Activated CD8-positive, alpha-beta memory T cell treated with anti-CD3 and anti-CD28 coated beads, Interleukin-2, amount 50 U/mL, for 24 hours (primary cell): Measurements from ENCODE around the gene TTC7B.
"Not testable (repeated sequence)": the region's sequence is repeated elsewhere in the genome, so short reads cannot be mapped to it uniquely, and the experiment has no call there.

Experiments
- DNase-seq: peaks from one replicate; pipeline ENCODE4 v3.0.0-alpha.2; 2020; ENCODE audit errors: extremely low read depth

The TTC7B gene, protein sequence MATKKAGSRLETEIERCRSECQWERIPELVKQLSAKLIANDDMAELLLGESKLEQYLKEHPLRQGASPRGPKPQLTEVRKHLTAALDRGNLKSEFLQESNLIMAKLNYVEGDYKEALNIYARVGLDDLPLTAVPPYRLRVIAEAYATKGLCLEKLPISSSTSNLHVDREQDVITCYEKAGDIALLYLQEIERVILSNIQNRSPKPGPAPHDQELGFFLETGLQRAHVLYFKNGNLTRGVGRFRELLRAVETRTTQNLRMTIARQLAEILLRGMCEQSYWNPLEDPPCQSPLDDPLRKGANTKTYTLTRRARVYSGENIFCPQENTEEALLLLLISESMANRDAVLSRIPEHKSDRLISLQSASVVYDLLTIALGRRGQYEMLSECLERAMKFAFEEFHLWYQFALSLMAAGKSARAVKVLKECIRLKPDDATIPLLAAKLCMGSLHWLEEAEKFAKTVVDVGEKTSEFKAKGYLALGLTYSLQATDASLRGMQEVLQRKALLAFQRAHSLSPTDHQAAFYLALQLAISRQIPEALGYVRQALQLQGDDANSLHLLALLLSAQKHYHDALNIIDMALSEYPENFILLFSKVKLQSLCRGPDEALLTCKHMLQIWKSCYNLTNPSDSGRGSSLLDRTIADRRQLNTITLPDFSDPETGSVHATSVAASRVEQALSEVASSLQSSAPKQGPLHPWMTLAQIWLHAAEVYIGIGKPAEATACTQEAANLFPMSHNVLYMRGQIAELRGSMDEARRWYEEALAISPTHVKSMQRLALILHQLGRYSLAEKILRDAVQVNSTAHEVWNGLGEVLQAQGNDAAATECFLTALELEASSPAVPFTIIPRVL

DNA sequence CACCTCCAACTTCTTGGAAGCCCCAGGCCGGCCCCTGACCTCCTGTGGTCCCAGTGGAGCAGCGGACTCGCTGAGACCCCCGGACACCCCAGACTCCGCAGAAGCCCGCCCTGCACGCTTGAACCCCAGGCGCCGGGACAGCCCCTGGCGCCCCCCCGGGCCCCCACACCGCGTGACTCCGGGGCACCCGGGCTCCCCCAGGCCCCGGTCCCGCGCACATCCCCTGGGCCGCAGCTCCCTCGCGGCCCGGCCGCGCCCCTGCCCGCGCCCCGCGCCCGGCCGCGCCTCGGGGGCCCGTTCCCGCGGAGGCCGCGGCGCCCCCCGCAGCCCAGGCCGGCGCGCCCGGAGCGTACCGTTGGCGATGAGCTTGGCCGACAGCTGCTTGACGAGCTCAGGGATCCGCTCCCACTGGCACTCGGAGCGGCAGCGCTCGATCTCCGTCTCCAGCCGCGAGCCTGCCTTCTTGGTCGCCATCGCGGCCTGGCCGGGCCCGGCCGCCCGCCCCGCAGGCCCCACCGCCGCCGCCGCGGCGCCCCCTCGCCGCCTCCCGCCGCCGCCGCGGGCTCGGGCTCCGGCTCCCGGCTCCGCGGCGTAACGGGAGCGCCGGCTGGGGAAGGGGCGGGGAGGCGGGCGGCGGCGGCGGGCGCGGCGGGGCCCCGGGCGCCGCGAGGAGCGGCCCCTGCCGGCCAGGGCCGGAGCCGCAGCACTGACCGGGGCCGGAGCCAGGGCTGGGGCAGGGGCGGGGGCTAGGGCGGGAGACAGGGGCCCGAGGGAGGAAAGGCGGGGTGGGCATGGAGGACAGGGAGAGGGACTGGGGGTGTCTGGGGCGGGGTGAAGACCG lies at the start of gene TTC7B:
TSS of gene TTC7B (minus strand) at position 609 of the 841 bp plus-strand sequence. CDS start at position 474, 135 bp downstream.
- no peak for DNase-seq

DNA sequence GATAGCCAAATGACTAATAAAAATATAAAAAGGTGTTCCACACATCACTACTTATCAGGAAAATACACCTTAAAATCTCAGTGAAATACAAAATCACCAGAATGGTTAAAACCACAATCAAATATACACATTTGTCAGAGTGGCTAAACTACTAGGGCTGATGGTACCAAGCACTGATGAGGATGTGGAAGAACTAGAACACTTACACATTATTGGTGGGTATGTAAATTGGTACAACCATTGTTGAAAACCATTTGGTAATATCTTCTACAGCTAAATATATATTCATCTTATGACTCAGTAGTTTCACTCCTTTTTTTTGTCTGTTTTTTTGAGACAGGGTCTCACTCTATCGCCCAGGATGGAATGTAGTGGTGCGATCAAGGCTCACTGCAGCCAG lies 48.5 kb upstream of the TTC7B start:
- DNase-seq, result no peak

DNA sequence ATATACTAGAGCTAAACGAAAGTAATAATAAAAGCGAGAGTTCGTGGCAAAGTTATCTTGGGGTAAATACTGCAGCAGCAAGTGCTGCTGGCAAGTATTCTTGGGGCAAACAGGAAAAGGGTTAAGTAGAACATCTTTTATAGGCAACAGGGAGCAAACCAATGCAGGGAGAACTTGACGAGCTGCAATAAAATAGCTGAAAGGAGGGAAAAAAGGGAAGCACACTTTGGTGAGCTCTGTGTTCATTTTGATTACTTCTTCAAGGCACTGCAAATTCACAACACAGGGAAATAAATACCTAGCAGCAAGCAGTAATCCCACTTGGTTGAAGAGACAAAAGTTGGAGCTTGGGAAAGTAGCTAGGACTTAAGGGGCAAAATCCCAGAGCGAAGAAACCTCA lies 42.3 kb upstream of the TTC7B start:
- no peak for DNase-seq

DNA sequence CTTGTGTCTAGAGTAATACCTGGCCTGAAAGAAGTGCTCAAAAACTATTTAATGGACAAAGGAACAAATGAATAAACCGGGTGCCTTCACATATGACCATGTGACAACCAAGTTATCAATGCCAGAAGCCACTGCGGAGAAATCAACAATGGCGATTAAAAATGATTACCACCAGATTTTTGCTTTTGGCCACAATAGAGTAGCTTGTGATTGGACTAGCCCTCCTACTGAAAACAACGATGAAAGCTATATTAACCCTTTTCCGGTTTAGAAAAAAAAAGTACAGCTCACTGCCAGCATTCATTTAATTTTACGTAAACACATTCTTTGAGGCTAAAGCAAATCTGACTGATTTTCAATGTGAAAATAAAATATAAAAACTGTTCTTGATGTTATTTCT lies 41.6 kb upstream of the TTC7B start:
- DNase-seq, result no peak

DNA sequence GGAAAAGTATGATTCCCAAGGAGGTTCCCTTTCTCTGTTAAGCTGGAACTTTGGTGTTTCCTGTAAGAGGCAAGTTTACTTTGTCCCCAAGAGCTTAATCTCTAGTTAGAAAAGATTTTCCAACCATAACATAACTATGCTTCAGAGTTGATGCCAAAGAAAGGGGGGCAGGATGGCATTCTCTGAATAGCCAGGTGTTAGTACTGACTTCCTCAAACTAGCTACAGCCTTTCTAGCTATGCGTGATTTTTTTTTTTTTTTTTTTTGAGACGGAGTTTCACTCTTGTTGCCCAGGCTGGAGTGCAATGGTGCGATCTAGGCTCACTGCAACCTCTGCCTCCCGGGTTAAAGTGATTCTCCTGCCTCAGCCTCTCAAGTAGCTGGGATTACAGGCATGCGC lies 39.9 kb upstream of the TTC7B start:
- not testable (repeated sequence) for DNase-seq

DNA sequence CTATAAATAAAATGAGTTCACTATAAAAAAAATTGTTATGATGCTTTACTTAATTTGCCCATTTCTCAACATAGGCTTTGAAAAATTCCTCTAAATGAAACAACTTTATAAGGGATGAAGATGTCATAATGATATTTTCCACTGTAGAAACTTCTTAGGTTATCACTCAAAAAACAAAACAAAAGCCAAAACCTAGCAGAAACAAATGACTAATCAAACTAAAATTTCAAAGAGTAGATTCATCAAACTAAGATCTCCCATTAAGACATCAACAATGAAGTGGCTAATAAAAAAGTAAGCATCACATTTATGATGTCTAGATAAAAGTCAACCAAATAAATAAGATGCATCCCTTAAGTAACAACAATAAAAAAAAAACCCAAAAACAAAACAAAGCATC lies 36.9 kb upstream of the TTC7B start:
- no peak for DNase-seq

DNA sequence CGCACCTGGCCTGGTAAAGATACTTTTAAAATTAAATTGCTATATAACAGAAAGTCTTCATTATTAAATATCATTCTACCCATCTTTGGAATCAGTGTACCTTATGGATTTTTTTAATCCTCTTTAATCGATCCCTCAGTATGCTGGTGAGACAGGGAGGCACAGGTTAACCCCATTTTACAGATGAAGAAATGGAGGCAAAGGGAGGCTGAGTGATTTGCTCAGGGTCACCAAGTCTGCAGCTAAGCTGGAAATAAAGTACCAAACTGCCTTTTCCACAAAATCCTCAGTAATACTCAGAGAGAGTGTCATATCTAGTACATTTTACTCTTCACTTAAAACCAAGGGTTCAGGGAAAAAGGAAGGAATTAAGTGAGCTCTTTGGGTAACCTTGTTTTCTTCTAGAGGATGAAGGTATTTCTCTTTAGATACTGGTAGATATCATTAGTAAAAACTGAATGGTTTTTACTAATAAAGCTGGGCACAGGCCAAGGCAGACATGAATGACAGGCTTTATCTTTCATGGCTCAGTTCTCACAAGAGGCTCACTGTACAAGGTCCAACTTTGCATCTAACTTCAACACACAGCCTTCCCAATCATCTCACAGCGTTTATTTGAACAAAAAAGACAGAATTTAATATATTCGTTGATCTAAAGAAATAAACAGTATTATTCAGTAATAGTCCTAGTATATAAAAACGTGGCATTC lies 35.3 kb upstream of the TTC7B start:
- no peak for DNase-seq

DNA sequence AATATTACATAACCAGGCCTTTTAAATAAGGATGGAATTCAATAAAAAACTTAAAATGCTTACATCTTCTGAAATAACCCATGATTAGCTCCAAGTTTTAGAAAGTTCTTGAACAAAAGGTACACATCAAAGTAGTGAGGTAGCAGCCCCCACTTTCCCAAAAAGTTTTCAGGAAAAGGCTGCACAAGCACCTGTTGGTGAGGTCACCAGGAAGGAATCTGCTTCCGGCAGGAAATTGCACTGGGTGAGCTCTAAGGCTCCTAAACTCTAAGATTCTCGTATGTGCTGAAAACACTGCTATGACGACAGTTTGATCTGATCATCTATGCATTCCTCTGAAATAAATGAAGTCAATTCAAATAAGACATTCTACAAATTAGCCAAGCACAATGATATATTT lies 34.3 kb upstream of the TTC7B start:
- no peak for DNase-seq

DNA sequence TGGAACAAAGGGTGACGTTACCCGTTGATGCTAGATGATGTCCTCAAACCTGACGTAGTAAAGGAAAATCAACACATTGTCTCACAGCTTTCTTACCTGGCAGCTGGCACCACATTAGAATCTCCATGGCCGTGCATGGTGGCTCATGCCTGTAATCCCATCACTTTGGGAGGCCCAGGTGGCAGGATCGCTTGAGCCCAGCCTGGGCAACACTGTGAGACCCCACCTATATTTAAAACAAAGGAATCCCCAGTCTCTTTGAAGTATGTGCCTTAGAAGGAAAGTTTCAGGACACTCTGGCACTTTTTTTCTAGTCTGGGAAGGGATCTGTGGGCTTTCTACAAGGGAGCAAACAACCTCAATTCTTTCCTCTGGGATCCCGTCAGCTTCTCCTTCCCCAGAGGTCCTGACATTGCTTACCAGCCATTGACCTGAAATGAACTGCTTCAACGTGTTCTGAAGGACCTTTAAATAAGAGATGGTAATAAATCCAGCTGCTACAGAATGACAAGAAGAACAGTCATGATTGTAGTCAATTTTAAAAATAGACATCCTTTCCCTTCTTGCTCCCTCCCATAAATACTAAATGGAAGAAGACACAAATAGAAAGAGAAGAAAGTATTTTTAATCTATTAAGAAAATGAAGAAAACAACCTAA lies 33.7 kb upstream of the TTC7B start:
- DNase-seq, result no peak

DNA sequence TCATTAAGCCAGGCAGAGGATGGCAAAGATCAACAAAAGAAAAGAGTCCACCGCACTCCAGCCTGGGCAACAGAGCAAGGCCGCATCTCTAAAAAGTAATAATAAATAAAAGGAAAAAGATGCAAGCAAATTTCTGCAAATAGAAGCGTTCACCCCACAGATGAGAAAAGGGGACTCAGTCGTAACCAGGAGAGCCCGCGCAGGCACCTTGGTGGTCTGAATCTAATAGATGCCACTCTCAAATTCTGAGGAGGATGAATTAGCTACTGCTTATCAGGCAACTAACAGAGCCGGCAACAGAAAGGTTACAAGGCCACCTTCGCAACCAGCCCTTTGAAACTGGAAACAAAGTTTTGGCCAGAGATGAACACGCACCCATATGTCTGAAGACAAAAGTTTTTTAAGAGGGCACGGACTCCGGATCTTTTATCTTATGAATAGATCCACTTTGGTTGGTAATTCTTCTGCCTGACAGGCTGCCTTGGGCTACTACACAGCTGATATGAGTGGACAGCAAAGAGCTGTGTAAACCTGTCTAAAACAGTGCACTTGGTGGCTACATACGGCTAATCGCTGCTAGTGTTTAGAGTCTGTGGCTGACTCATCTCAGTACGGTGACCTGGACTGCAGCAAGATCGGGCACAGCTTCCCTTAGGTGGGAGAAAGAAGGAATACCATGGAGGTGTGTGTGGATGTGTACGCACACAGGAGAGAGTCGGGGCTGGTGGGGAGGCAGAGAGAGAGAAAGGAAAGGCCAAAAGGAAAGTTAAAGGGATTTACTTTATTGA lies 32.9 kb upstream of the TTC7B start:
- DNase-seq, result no peak

DNA sequence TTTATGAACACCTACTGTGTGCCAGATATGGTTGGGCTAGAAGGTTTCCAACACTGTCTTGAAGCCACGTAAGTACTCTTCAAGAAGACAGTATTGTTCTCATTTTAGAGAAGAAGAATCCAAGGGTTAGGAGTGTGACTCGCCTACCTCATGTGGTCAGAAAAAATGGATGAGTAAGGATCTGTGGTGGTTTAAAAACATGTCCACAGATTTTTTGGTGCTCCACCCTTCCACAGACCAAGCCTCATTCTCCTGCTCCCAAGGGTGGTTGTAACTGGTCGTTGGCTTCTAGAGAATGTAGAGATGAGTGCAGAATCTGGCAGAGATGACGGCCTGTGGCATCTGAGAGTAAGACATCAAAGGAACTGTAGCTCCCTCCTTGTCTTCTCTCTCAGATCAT lies 30.3 kb upstream of the TTC7B start:
- DNase-seq, result no peak

DNA sequence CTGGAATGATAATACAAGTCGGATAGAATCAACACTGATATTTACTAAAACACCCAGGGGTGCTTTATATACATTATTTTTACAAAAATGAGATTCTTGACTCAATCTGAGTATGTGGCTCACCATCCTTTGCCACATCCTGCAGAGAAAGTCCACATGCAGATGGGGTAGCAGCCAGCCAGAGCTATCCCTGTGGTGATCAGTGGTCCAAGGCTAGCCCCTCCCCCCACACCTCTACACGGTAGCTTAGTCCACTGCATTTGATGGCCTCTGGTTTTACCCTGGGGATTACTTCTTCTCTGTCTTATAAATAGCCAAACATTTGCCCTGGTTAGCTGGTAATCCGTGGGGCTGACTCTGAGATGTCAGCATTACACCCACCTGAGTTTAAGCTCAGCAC lies 28.1 kb upstream of the TTC7B start:
- DNase-seq, result no peak

DNA sequence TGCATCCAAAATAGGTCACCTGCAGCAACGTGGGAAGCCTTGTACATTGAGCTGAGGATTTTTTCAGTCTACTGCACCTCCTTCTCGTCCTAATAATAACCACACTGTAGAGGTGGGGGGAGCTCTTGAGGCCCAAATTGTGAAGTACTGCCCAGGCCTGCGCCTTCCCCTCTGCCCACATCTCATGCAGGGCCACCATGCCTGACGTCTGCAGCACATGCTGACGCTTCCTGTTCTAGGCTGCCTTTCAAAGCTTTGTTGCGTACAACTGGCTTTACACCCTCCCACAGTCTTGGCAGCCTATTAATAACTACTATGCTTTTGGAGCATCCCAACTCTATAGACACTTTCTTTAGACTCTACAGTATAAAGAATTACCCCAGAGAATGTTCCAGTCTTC lies 26.5 kb upstream of the TTC7B start:
- no peak for DNase-seq

DNA sequence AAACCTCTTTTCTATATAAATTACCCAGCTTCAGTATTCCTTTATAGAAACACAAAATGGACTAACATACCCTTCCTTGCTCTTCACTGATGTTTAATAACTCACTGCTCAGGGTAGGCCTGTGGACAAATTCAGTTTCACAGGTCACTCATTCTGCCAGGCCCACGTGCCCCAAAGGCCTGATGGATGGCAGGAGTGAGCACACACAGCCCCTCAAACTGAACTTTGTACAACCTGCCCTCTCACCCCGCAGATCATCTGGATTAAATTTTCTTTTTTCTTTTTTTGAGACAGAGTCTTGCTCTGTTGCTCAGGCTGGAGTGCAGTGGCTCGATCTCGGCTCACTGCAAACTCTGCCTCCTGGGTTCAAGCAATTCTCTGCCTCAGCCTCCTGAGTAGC lies 24.4 kb upstream of the TTC7B start:
- DNase-seq, result not testable (repeated sequence)

DNA sequence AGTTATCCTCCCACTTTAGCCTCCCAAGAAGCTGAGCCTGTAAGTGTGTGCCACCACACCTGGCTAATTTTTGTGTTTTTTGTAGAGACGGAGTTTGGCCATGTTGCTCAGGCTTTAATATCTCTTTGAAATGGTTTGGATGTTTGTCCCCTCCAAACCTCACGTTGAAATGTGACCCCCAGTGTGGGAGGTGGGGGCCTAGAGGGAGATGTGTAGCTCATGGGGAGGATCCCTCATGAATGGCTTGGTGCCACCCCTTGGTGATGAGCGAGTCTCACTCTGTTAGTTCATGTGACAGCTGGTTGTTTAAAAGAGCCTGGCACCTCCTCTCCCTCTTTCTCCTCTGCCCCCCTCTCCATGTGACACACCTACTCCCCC lies 23.6 kb upstream of the TTC7B start:
- no peak for DNase-seq

DNA sequence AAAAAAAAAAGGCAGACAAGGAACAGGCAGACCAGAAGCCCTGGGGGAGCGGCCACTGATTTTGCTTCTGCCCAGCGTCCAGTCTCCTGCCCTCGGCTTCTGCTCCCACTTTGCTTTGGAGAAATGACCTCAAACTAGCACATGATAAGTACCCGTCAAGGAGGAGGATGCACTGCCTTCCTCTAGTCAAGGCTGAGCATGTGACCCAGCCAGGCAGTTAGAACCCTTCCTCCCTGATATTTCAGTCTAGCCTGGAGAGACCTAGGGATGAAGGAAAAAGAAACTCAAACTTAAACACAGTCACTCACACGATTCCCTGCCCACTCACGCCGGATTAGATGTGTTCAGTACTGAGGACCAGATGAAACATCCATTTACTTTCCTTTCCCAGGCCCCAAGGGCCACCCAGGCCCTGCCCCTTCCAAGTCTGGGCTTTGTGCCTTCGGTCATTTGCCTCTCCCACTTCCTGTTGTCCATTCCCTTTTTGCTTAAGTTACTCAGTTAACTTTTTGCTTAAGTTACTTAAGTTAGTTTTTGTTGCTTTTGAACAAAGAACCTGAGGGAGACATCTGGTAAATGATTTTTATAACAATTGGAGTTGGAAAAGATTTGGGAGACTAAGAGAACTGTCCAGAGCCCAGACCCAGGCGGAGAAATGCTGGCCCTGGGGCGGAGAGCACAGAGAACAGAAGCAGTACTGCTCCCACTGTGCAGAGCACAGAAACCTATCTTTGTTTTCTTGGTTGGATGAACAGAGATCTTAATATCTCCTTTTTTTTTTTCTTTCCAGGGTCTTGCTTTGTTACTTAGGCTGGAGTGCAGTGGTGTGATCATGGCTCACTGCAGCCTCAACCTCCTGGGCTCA lies 23.0 kb upstream of the TTC7B start:
- no peak for DNase-seq

DNA sequence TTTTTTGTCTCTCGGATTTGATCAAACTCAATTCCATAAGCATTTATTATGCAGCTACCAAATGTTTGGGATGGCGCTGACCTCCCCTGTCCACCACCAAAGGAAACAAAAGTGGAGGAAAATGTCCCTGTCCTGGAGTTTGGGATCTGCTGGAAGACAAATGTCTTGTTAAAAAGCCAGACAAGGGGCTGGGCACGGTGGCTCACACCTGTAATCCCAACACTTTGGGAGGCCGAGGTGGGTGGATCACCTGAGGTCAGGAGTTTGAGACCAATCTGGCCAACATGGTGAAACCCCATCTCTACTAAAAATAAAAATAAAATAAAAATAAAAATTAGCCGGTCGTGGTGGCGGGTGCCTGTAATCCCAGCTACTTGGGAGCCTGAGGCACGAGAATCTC lies 22.3 kb upstream of the TTC7B start:
- DNase-seq, result not testable (repeated sequence)

DNA sequence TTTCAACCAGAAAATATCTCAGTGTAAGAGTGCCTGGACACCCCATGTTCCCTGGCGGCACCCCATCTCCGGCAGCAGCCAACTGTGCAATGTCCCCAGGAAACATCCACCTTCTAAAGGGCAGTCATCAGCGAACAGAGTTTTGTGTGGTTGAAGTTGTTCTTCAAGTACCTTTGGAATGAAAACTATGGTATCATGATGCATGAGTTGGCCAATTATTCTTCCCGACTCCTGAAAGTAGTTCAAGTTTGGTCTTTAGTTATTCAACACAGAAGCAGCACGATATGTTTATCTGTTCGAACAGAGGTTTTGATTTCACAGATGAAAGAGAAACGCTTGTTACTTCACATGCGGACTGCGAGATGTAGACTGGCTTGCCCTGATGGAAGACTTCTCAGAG lies 21.1 kb upstream of the TTC7B start:
- no peak for DNase-seq

DNA sequence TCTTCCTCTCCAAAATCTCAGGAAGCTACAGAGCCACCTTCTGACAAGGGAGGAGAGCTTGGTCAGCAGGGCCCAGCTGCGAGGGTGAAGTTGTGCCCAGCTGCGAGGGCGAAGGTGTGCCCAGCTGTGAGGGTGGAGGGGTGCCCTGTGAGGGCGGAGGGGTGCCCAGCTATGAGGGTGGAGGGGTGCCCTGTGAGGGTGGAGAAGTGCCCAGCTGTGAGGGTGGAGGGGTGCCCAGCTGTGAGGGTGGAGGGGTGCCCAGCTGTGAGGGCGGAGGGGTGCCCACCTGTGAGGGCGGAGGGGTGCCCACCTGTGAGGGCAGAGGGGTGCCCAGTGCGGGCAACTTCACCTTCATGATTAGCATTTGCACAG lies 20.4 kb upstream of the TTC7B start:
- no peak for DNase-seq
